ENCODE results near the gene ADAMTSL2. TPM values are rescaled to one million over a fixed set of nuclear protein-coding genes. Genes with fewer than 3 reads are reported as not detected.
A peak's percentile ranks its signal among the peaks of the same experiment; 100 is the strongest.

ADAMTSL2 gene
- total RNA-seq, 1 donor from 2014 or later, result 10.1 TPM

DNA sequence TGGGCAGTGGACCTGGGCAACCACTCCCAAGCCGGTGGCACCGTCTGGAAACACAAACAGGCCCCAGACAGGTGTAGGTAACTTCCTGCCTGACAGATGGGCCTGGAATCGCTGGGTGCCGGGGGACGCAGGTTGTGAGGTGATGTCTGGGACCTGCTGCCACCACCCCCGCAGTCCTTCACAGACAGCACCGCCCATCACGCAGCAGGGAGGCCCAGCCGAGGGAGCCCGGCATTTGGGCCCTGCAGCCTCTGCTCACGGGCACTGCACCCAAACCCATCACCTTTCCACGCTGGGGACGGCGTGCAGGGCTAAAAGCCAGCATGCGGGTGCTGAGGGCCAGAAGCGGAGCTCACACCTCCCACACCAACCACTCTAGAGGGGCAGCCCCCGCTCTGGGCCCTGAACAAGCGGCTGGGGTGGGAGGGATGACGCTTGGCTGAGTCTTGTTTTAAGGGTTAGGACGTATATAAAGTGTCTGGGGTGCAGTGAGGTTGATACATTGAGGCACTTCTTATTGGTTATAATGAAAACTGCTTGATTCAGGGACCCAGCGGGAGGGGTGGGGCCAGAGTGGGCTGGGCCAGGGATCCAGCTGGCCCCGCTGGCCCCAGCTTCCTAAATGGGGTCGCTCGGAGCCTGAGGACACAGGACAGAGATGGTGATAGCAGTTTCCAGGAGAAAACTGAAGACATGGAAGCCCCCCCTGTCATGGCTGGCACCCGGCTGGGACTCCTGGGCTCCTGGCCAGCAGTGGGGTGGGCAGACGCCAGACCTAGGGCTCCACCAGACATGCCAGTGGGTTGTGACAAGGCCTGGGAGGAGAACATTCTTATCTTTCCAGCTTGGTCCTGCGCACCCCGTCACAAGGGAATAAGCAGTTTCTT, 21.0 kb upstream of the ADAMTSL2 start:
- intact Hi-C loops (cut with DNase I), result no loop called here
- DNase-seq, result no peak
- H3K27me3 ChIP-seq (ENCODE audit: low read depth), result peaks cover 8% of the 10 kb centered on the region
- TF ChIP-seq, protein P1, sequence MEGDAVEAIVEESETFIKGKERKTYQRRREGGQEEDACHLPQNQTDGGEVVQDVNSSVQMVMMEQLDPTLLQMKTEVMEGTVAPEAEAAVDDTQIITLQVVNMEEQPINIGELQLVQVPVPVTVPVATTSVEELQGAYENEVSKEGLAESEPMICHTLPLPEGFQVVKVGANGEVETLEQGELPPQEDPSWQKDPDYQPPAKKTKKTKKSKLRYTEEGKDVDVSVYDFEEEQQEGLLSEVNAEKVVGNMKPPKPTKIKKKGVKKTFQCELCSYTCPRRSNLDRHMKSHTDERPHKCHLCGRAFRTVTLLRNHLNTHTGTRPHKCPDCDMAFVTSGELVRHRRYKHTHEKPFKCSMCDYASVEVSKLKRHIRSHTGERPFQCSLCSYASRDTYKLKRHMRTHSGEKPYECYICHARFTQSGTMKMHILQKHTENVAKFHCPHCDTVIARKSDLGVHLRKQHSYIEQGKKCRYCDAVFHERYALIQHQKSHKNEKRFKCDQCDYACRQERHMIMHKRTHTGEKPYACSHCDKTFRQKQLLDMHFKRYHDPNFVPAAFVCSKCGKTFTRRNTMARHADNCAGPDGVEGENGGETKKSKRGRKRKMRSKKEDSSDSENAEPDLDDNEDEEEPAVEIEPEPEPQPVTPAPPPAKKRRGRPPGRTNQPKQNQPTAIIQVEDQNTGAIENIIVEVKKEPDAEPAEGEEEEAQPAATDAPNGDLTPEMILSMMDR (IDR thresholded peaks at IDR 0.05), result no peak
- H3K36me3 ChIP-seq, result no peaks in the 10 kb centered on the region
- peaks cover 19% of the 10 kb centered on the region for H3K4me1 ChIP-seq
- H3K27ac ChIP-seq, result peak overlapping the region; percentile 41
- no peak for ATAC-seq
- no peaks in the 10 kb centered on the region for H3K9me3 ChIP-seq
- no peak overlapping the region for H3K4me3 ChIP-seq

DNA sequence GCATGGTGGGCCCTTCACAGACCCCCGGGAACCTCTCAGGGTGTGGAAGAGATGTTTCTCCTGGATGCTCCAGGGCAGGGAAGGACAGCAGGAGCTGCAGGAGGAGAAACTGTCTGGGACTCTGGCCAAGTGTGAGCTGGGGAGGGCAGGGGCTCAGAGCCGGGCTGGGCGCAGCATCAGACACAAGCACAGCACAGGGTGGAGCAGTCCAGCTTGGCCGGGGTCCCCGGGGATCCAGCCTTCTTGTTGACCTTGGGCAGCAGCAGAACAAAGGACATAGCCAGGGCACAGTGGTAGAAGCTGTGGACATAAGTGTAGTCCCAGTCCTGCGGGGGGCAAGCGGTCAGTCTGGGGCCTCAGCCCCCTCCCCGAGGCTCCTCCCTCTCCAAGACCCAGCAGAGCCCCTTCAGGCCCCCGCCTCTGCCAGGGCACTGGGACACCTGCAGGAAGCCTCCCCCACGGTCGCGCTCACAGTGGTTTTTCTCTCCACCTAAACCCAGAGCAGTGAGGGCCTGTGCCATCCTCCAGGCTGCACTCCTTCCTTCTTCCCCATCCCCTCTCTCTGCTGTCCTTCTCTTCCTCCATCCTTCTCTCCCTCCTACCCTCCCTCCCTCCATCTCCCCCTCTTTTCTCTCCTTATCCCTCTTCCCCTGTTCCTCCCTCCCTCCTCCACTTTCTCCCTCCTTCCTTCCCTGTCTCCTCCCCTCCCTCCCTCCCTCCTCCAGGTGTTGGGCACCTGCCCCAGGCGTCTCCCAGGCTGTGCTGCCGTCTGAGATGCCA, 19.9 kb upstream of the ADAMTSL2 start:
- H3K4me3 ChIP-seq, result no peak overlapping the region
- DNase-seq, result no peak
- H3K27ac ChIP-seq, result no peak overlapping the region
- intact Hi-C loops (cut with DNase I), result no loop called here
- TF ChIP-seq, protein P1 (IDR thresholded peaks at IDR 0.05), result no peak
- no peaks in the 10 kb centered on the region for H3K9me3 ChIP-seq
- ATAC-seq, result no peak
- H3K4me1 ChIP-seq, result peaks cover 11% of the 10 kb centered on the region
- no peaks in the 10 kb centered on the region for H3K36me3 ChIP-seq
- peaks cover 8% of the 10 kb centered on the region for H3K27me3 ChIP-seq (ENCODE audit: low read depth)

DNA sequence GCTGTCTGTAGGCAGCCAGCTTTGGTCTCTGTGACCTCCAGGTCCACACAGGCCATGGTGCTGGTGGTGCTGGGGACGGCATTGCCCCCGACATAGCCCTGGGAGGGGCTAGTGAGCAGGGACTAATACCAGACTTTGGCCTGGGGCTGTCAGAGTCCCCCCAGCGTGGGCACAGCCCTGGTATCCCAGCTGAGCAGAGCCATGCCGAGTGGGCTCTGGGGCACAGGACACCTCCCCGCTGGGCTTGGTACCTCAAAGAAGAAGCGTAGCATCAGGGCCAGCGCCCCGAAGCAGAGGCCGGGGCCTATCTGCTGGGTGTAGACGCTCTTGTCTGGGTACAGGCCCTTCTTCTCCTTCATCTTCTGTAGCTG, 19.3 kb upstream of the ADAMTSL2 start:
- DNase-seq, result no peak
- Histone ChIP-seq H3K4me3 (no peak overlapping the region), H3K36me3 (no peaks in the 10 kb centered on the region), H3K9me3 (no peaks in the 10 kb centered on the region), H3K27ac (no peak overlapping the region), H3K27me3 (ENCODE audit: low read depth) (peaks cover 8% of the 10 kb centered on the region), H3K4me1 (peaks cover 5% of the 10 kb centered on the region)
- TF ChIP-seq, protein P1 (IDR thresholded peaks at IDR 0.05), result no peak
- ATAC-seq, result no peak
- intact Hi-C loops (cut with DNase I), result no loop called here

DNA sequence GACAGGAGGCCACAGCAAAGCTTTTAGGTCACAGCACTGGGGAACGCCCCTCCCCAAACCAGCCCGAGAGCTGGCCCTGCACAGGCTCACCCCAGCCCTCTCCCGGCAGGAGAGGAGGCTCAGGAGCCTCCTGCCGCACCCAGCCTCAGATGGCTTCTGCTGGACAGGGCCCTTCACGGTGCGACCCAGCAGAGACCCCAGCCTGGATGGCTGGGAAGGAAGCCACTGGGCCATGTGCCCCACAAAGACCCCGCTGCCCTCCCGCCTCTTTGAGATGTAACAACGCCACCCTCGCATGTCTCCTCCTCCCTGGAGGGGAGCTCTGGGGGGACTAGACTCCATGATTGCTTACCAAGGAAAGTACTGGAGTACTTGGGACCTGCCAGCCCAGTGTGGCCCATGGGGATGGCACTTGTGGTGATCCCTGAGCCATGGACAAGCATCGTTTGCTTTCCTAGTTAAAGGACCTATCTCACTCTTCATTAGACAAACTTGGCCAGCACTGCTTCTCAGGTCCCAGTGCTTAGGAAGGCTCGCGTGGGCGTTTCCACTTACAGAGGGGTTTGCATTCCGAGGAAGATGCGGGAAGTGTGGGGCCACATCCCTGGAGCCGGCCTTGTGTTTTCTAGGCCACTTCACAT, 18.8 kb upstream of the ADAMTSL2 start:
- no peak overlapping the region for H3K4me3 ChIP-seq
- DNase-seq (no peak), ATAC-seq (no peak)
- peaks cover 5% of the 10 kb centered on the region for H3K4me1 ChIP-seq
- TF ChIP-seq, protein P1 (IDR thresholded peaks at IDR 0.05), result no peak
- no peaks in the 10 kb centered on the region for H3K9me3 ChIP-seq
- H3K27me3 ChIP-seq (ENCODE audit: low read depth), result peaks cover 8% of the 10 kb centered on the region
- H3K27ac ChIP-seq, result no peak overlapping the region
- no peaks in the 10 kb centered on the region for H3K36me3 ChIP-seq
- intact Hi-C loops (cut with DNase I), result no loop called here

DNA sequence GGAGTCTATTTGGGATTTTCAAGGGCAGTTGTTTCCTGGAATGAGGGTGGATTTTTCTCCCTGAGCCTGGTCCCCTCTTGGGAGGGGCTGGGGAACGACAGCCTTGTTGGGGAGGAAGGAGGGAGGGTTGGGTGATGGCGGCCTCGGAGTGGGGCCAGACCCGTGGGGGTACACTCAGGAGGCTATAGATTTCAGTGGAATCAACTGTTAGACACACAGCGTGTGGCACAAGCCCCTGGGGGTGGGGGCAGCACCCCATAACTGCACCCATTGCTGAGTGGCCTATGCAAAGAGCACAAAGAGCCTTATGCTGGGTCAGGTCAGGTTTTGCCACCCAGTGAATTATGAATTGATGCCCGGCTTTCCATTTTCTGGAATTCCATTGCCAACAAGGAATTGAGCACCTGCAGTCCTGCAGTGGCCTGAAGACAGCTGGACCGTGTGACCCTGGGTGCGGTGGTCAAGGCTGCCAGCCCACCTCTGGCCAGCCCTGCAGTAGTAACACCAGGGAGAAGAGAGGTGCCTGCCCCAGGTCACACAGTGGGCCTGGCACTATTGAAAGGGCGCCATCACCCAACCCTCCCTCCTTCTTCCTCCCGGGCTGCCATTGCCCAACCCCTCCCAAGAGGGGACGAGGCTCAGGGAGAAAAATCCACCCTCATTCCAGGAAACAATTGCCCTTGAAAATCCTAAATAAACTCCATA, 18.1 kb upstream of the ADAMTSL2 start:
- Histone ChIP-seq H3K4me1 (peaks cover 5% of the 10 kb centered on the region), H3K27me3 (ENCODE audit: low read depth) (peaks cover 8% of the 10 kb centered on the region), H3K4me3 (no peak overlapping the region), H3K27ac (no peak overlapping the region), H3K9me3 (no peaks in the 10 kb centered on the region), H3K36me3 (no peaks in the 10 kb centered on the region)
- intact Hi-C loops (cut with DNase I), result no loop called here
- TF ChIP-seq, protein P1 (IDR thresholded peaks at IDR 0.05), result no peak
- DNase-seq (no peak), ATAC-seq (no peak)
